HG02759 (cell line): Measurements from ENCODE around the gene AMPD3.

Experiments
- ATAC-seq: cut with Tn5 transposase; IDR thresholded peaks from one replicate; pipeline ENCODE4 v1.9.1; 2021; ENCODE audit warnings: mild to moderate bottlenecking, moderate library complexity; ENCODE audit not compliant: unreplicated experiment

The AMPD3 gene

GRCh38 chr11:10486161-10486840 is 31.2 kb downstream of the AMPD3 start:
- ATAC-seq, result no peak

GRCh38 chr11:10487002-10487647 is 32.1 kb downstream of the AMPD3 start:
- no peak for ATAC-seq

- peak; percentile 7 for ATAC-seq
Observed at GRCh38 chr11:10488121-10488933, 33.3 kb downstream of the AMPD3 start.

- peak; percentile 70 for ATAC-seq
Observed at GRCh38 chr11:10488934-10489691, 34.0 kb downstream of the AMPD3 start.

- ATAC-seq, result no peak
Observed at GRCh38 chr11:10490032-10490397, 35.0 kb downstream of the AMPD3 start.

GRCh38 chr11:10490398-10491241 is 35.6 kb downstream of the AMPD3 start:
- ATAC-seq, result no peak

GRCh38 chr11:10492084-10492483 is 37.0 kb downstream of the AMPD3 start:
- ATAC-seq, result no peak

GRCh38 chr11:10493041-10493663 is 38.1 kb downstream of the AMPD3 start:
- no peak for ATAC-seq

- no peak for ATAC-seq
Observed at GRCh38 chr11:10494636-10495463, 39.8 kb downstream of the AMPD3 start.

GRCh38 chr11:10495464-10495786 is 40.4 kb downstream of the AMPD3 start:
- no peak for ATAC-seq

GRCh38 chr11:10496296-10496936 is 41.4 kb downstream of the AMPD3 start:
- ATAC-seq, result no peak

GRCh38 chr11:10497371-10498021 is 42.4 kb downstream of the AMPD3 start:
- no peak for ATAC-seq

- no peak for ATAC-seq
Observed at GRCh38 chr11:10498022-10498400, 42.9 kb downstream of the AMPD3 start.

GRCh38 chr11:10498426-10499250 is 43.6 kb downstream of the AMPD3 start:
- no peak for ATAC-seq

- ATAC-seq, result no peak
Observed at GRCh38 chr11:10499452-10499851, 44.4 kb downstream of the AMPD3 start.

- ATAC-seq, result no peak
Observed at GRCh38 chr11:10499874-10500601, 45.0 kb downstream of the AMPD3 start.
